Endothelial cell of umbilical vein (primary cell): ENCODE measurements around the gene CLIC6. TPM values are rescaled to one million over a fixed set of nuclear protein-coding genes. Genes with fewer than 3 reads are reported as not detected.

ENCODE experiments used
- BruUV-seq: library from RNA; stranded (reverse); fragments of 400-500 nt; replicated peaks from 2 replicates; lab custom pipeline; 2021; lab: Mats Ljungman, UMichigan
- CTCF ChIA-PET: fragments of 300-600, 350-600 bp; sonication (Branson Sonifier 250); formaldehyde crosslinking; loops from one replicate; lab custom pipeline; 2021; ENCODE audit warnings: antibody characterized with exemption, inconsistent platforms; lab: Charles Lee
- POLR2A ChIA-PET: fragments of 300-600, 350-600 bp; sonication (Branson Sonifier 250); formaldehyde crosslinking; loops from one replicate; lab custom pipeline; 2021; ENCODE audit warnings: antibody characterized with exemption, inconsistent platforms; lab: Charles Lee
- DNase-seq: peaks from one replicate; pipeline ENCODE4 v3.0.0-alpha.2; 2011; ENCODE audit warnings: low read depth, low spot score
- FAIRE-seq: peaks from 2 replicates; lab custom pipeline; 2011; peaks lifted over from hg19 to GRCh38; lab: Jason Lieb, UNC
- H2AFZ ChIP-seq: 2 replicates; pipeline ENCODE4 v1.6.0; 2012; ENCODE audit warnings: low read depth, low read length, control low read depth, inconsistent platforms
- H3K27ac ChIP-seq: 2 replicates; pipeline ENCODE4 v1.5.1; 2011; ENCODE audit warnings: low read depth, mild to moderate bottlenecking, control low read depth, low read length, moderate library complexity; ENCODE audit not compliant: insufficient read depth
- H3K27me3 ChIP-seq, 2 experiments: 2 replicates each; pipeline versions ENCODE4 v1.6.0 to v1.6.1; 2011; ENCODE audit warnings: low read length in 2 of 2, mixed read lengths in 1 of 2; ENCODE audit not compliant: control insufficient read depth in 2 of 2, insufficient read depth in 2 of 2
- H3K36me3 ChIP-seq, 2 experiments: 2 replicates in 1 of 2; 3 replicates in 1 of 2; pipeline ENCODE4 v1.5.1; 2011; ENCODE audit warnings: low read length in 2 of 2, mild to moderate bottlenecking in 1 of 2, moderate library complexity in 1 of 2; ENCODE audit not compliant: control insufficient read depth in 2 of 2, insufficient read depth in 2 of 2; ENCODE audit errors: extremely low read depth in 1 of 2
- H3K4me1 ChIP-seq: 3 replicates; pipeline ENCODE4 v1.5.1; 2011; ENCODE audit warnings: mild to moderate bottlenecking, low read length; ENCODE audit not compliant: control insufficient read depth, insufficient read depth; ENCODE audit errors: extremely low read depth
- H3K4me2 ChIP-seq: 2 replicates; pipeline ENCODE4 v1.6.1; 2011; ENCODE audit warnings: low read length, control low read depth, mixed read lengths; ENCODE audit not compliant: insufficient read depth
- H3K4me3 ChIP-seq, 3 experiments: fragments of 200-600 bp in 1 of 3; sonication (generic), shearing (Covaris generic) in 1 of 3; replicated peaks in 1 of 3; 2 replicates each; pipeline ENCODE4 v1.5.1; 2011 to 2016; ENCODE audit warnings: control low read depth in 3 of 3, low read length in 3 of 3, mild to moderate bottlenecking in 2 of 3, inconsistent platforms in 1 of 3, low read depth in 1 of 3, moderate library complexity in 1 of 3; ENCODE audit not compliant: insufficient read depth in 1 of 3
- H3K79me2 ChIP-seq: 2 replicates; pipeline ENCODE4 v1.6.0; 2012; ENCODE audit warnings: low read length, inconsistent platforms; ENCODE audit not compliant: control insufficient read depth, insufficient read depth
- H3K9ac ChIP-seq: replicated peaks from 2 replicates; pipeline ENCODE3; 2011; ENCODE audit warnings: low read length, control low read depth; ENCODE audit not compliant: insufficient read depth; ENCODE audit errors: extremely low read depth
- H3K9me1 ChIP-seq: replicated peaks from 3 replicates; pipeline ENCODE4 v1.6.0; 2011; ENCODE audit warnings: mild to moderate bottlenecking, low read length; ENCODE audit not compliant: control insufficient read depth, insufficient read depth; ENCODE audit errors: extremely low read depth
- H3K9me3 ChIP-seq: replicated peaks from 2 replicates; pipeline ENCODE4 v1.5.1; 2012; ENCODE audit warnings: low read length, inconsistent platforms; ENCODE audit not compliant: control insufficient read depth, insufficient read depth
- H4K20me1 ChIP-seq: replicated peaks from 2 replicates; pipeline ENCODE3; 2011; ENCODE audit warnings: mild to moderate bottlenecking, low read length; ENCODE audit not compliant: control insufficient read depth, insufficient read depth; ENCODE audit errors: extremely low read depth
- CTCF ChIP-seq, 2 donors: IDR thresholded peaks; 1 replicate in 1 of 2; 2 replicates in 1 of 2; pipeline ENCODE4 v1.5.1; 2011; ENCODE audit warnings: low read length in 2 of 2, mild to moderate bottlenecking in 2 of 2, moderate library complexity in 2 of 2, control low read depth in 1 of 2, inconsistent platforms in 1 of 2, low read depth in 1 of 2; ENCODE audit not compliant: insufficient read depth in 1 of 2; ENCODE audit errors: extremely low read depth in 1 of 2
- EZH2 ChIP-seq: IDR thresholded peaks from 2 replicates; pipeline ENCODE4 v1.6.1; 2012; ENCODE audit warnings: borderline replicate concordance, low read depth, mild to moderate bottlenecking, moderate library complexity, low read length, inconsistent platforms; ENCODE audit not compliant: severe bottlenecking
- FOS ChIP-seq: IDR thresholded peaks from 2 replicates; pipeline ENCODE4 v1.6.1; 2011; ENCODE audit warnings: mild to moderate bottlenecking, low read length, moderate library complexity, borderline replicate concordance; ENCODE audit not compliant: insufficient read depth
- GATA2 ChIP-seq: IDR thresholded peaks from 2 replicates; pipeline ENCODE4 v1.7.0; 2011; ENCODE audit warnings: low read depth, mild to moderate bottlenecking, moderate library complexity, mixed read lengths, low read length; ENCODE audit not compliant: insufficient read length, insufficient read depth
- JUN ChIP-seq: IDR thresholded peaks from 2 replicates; pipeline ENCODE4 v1.6.1; 2011; ENCODE audit warnings: borderline replicate concordance, low read depth; ENCODE audit not compliant: insufficient read length, insufficient read depth
- MAX ChIP-seq: IDR thresholded peaks from 2 replicates; pipeline ENCODE4 v1.6.1; 2011; ENCODE audit not compliant: insufficient read depth, insufficient read length
- MYC ChIP-seq: IDR thresholded peaks from one replicate; pipeline ENCODE4 v1.6.1; 2011; ENCODE audit warnings: mild to moderate bottlenecking, low read depth, low read length
- POLR2A ChIP-seq: IDR thresholded peaks from 2 replicates; pipeline ENCODE4 v1.6.1; 2012; ENCODE audit warnings: low read depth, mild to moderate bottlenecking, control low read depth, low read length
- POLR2AphosphoS5 ChIP-seq: IDR thresholded peaks from 2 replicates; pipeline ENCODE4 v1.6.1; 2012; ENCODE audit warnings: low read depth, mild to moderate bottlenecking, control low read depth, low read length, moderate library complexity; ENCODE audit not compliant: insufficient read depth
- dilution Hi-C: fragments of 300-500 bp; cut with MboI; formaldehyde crosslinking; loops from one replicate; pipeline ENCODE4 v1.15.0; 2019; ENCODE audit warnings: low sequenced_read_pairs; ENCODE audit not compliant: extremely low pct_ligation_motif_present
- intact Hi-C: fragments of 100-400 bp; cut with micrococcal nuclease; formaldehyde crosslinking; loops from one replicate; pipeline ENCODE4 v1.10.0; 2022
- polyA plus RNA-seq, 4 experiments: library from polyadenylated mRNA; depleted of rRNA in 3 of 4; stranded (reverse) in 3 of 4; unstranded in 1 of 4; fragments of >200 nt; gene quantifications; 2 replicates each; pipeline versions ENCODE4 v1.2.1 to v1.2.3, GENCODE V29; 2011 to 2012; ENCODE audit warnings: missing spikeins in 1 of 4
- total RNA-seq: library from RNA; stranded (reverse); gene quantifications from 2 replicates; pipeline ENCODE4 v1.2.3, GENCODE V29; 2021

Gene CLIC6
- total and polyA plus RNA-seq, 2 donors (not counting 3 experiments of a cell fraction or from before 2014, with no cell fraction given): not detected

GRCh38 chr21:34639250-34639649 is 29.5 kb upstream of the CLIC6 start:
- FAIRE-seq (no peak), DNase-seq (no peak)
- no peak overlapping the region for H3K4me3 ChIP-seq
- no peaks in the 10 kb centered on the region for H3K9me3 ChIP-seq
- H4K20me1 ChIP-seq: no peaks in the 10 kb centered on the region
- ChIA-PET POLR2A (no interaction called here), CTCF (interaction anchor here (1.5 kb wide), 1 partner anchor 36 kb away, joined by 5 read pairs; no protein-coding TSS in a partner anchor)
- H3K36me3 ChIP-seq: no peaks in the 10 kb centered on the region
- H3K4me2 ChIP-seq: no peak overlapping the region
- peaks cover 5% of the 10 kb centered on the region for H3K4me1 ChIP-seq
- peaks cover 0 to 4% of the 10 kb centered on the region in 2 experiments for H3K27me3 ChIP-seq
- H2AFZ ChIP-seq: no peak overlapping the region
- TF ChIP-seq MYC: no peak
- TF ChIP-seq CTCF (IDR thresholded peaks at IDR 0.05; ENCODE audit: extremely low read depth in 1 of 2, insufficient read depth in 1 of 2, low read depth in 1 of 2, low read length in 2 of 2): no peak
- no peak for TF ChIP-seq FOS
- no peak for TF ChIP-seq EZH2
- no peak for TF ChIP-seq MAX
- no peak for TF ChIP-seq POLR2AphosphoS5
- TF ChIP-seq POLR2A: no peak
- TF ChIP-seq JUN: no peak
- no peak for TF ChIP-seq GATA2
- no peaks in the 10 kb centered on the region for H3K9me1 ChIP-seq
- no peak overlapping the region for H3K9ac ChIP-seq
- no TSS peak for BruUV-seq
- dilution Hi-C loops: no loop called here
- no peaks in the 10 kb centered on the region for H3K79me2 ChIP-seq
- no peak overlapping the region for H3K27ac ChIP-seq
- intact Hi-C loops: no loop called here
